ENCODE data around the gene EYA4.

DNA sequence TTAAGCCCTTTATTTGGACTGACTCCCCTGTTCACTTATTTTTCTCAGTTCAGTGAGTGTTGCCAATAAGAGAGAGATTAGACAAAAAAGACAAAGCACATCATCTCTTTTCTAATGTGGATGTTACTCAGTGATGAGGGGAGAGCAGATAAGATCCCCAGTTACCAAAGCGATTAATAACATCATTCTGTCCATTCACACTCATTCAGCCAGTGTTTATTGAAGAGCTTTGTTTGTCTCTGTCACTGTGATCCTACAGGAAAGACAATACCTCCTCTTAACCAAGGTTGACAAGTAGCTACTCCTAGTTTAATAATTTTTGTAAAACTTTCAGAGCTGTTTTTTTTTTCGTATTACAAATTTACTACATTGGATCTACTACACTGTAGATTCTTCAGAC lies 163.0 kb downstream of the EYA4 start:
- TF ChIP-seq, protein P1, sequence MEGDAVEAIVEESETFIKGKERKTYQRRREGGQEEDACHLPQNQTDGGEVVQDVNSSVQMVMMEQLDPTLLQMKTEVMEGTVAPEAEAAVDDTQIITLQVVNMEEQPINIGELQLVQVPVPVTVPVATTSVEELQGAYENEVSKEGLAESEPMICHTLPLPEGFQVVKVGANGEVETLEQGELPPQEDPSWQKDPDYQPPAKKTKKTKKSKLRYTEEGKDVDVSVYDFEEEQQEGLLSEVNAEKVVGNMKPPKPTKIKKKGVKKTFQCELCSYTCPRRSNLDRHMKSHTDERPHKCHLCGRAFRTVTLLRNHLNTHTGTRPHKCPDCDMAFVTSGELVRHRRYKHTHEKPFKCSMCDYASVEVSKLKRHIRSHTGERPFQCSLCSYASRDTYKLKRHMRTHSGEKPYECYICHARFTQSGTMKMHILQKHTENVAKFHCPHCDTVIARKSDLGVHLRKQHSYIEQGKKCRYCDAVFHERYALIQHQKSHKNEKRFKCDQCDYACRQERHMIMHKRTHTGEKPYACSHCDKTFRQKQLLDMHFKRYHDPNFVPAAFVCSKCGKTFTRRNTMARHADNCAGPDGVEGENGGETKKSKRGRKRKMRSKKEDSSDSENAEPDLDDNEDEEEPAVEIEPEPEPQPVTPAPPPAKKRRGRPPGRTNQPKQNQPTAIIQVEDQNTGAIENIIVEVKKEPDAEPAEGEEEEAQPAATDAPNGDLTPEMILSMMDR (IDR thresholded peaks at IDR 0.05; ENCODE audit: low read length), result no peak
- no peak for TF ChIP-seq EZH2 (optimal IDR thresholded peaks at IDR 0.05; ENCODE audit: low read depth, low read length)

All from MM.1S (cell line).